ENCODE measurements around the gene MXD4.

DNA sequence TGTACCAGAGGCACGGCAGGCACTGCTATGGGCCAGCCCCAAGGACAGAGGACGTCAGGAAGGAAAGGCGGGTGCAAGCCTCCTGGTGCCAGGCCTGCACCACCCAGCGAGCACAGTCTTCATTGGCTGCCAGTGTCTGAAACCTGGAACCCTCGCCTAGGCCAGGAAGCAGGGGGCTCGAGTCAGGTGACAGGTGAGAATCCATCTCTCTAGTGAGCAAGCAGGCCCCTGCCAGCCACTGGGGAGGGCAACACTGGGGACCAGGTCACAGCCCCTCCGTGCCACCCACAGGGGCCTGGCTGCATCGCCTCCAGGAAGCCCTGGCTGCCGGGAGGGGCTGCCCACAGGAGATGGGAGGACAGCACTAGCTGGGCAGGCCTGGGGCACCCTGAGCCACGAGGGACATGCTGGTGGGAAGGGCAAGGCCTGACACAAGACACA is 13.1 kb downstream of the MXD4 start:
- TF ChIP-seq, protein P1, sequence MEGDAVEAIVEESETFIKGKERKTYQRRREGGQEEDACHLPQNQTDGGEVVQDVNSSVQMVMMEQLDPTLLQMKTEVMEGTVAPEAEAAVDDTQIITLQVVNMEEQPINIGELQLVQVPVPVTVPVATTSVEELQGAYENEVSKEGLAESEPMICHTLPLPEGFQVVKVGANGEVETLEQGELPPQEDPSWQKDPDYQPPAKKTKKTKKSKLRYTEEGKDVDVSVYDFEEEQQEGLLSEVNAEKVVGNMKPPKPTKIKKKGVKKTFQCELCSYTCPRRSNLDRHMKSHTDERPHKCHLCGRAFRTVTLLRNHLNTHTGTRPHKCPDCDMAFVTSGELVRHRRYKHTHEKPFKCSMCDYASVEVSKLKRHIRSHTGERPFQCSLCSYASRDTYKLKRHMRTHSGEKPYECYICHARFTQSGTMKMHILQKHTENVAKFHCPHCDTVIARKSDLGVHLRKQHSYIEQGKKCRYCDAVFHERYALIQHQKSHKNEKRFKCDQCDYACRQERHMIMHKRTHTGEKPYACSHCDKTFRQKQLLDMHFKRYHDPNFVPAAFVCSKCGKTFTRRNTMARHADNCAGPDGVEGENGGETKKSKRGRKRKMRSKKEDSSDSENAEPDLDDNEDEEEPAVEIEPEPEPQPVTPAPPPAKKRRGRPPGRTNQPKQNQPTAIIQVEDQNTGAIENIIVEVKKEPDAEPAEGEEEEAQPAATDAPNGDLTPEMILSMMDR (conservative IDR thresholded peaks at IDR 0.05; ENCODE audit: low read depth, low read length), result no peak
- TF ChIP-seq EZH2 (IDR thresholded peaks at IDR 0.05; ENCODE audit: borderline replicate concordance, low read depth, low read length, poor library complexity, severe bottlenecking), result no peak
